T-helper 1 cell (primary cell): ENCODE measurements around the gene CLCA4.

Experiments used
- DNase-seq, 5 donors: peaks; one replicate each; pipeline ENCODE4 v3.0.0-alpha.2; 2012 to 2020
- total RNA-seq, 4 donors: gene quantifications; one replicate each; lab custom pipeline; 2026; lab: John Stamatoyannopoulos, UW

The CLCA4 gene, protein sequence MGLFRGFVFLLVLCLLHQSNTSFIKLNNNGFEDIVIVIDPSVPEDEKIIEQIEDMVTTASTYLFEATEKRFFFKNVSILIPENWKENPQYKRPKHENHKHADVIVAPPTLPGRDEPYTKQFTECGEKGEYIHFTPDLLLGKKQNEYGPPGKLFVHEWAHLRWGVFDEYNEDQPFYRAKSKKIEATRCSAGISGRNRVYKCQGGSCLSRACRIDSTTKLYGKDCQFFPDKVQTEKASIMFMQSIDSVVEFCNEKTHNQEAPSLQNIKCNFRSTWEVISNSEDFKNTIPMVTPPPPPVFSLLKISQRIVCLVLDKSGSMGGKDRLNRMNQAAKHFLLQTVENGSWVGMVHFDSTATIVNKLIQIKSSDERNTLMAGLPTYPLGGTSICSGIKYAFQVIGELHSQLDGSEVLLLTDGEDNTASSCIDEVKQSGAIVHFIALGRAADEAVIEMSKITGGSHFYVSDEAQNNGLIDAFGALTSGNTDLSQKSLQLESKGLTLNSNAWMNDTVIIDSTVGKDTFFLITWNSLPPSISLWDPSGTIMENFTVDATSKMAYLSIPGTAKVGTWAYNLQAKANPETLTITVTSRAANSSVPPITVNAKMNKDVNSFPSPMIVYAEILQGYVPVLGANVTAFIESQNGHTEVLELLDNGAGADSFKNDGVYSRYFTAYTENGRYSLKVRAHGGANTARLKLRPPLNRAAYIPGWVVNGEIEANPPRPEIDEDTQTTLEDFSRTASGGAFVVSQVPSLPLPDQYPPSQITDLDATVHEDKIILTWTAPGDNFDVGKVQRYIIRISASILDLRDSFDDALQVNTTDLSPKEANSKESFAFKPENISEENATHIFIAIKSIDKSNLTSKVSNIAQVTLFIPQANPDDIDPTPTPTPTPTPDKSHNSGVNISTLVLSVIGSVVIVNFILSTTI
- total RNA-seq, result 0 reads per million in 4 donors

DNA sequence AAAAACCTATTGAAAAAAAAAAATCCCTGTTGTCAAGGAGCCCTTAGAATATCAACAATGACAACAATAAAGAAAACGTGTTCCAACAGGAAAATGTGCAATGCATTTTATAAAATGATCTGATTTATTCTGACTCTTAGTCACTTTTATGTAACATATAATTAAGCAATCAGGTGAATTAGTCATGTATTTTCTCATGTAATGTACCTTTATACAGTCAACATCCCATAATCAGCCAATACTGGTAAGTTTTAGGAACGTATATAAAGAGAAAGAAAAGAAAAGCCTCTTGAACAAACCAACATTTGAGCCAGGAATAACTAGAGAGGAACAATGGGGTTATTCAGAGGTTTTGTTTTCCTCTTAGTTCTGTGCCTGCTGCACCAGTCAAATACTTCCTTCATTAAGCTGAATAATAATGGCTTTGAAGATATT, at the start of gene CLCA4:
Gene CLCA4, plus strand, starts transcription at position 292 of the 435 bp plus-strand sequence. Its CDS starts 42 bp downstream, at position 334.
- DNase-seq, result no peak

DNA sequence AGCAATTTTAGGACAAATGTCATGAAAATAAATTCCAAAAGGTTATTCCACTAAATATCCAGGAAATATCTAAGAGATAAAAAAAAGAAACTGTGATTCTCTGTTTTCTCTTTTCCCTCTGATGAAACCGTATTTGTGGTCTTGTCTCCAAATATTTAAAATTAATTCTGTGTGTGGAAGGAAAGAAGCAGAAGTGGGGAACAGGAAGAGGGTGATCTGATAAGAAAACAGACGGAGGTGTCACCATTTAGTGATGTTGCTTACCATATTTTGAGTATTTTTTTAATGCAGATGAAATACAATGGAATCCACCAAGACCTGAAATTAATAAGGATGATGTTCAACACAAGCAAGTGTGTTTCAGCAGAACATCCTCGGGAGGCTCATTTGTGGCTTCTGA, 48.6 kb upstream of the CLCA4 start:
- DNase-seq, result no peak

DNA sequence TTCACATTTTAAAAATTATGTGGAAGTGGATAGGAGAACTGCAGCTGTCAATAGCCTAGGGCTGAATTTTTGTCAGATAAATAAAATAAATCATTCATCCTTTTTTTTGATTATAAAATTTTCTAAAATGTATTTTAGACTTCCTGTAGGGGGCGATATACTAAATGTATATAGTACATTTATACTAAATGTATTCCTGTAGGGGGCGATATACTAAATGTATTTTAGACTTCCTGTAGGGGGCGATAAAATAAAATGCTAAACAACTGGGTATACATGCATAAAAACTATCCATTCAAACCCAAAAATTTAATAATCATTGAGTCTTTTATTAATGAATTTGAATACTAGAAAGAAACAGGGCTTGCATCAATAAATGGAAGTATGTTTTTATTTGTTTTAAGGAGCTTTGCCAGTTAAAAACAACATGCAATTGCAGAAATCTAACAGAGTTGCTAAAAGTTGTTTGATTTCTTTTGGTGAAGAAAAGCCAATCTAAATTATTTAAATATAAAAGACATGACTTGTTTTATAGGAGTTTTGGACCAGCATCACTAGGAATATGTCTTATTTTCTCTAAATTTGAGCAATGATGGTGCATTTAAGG, 46.8 kb upstream of the CLCA4 start:
- peak in 1 of 5 donors; percentile 36 for DNase-seq

DNA sequence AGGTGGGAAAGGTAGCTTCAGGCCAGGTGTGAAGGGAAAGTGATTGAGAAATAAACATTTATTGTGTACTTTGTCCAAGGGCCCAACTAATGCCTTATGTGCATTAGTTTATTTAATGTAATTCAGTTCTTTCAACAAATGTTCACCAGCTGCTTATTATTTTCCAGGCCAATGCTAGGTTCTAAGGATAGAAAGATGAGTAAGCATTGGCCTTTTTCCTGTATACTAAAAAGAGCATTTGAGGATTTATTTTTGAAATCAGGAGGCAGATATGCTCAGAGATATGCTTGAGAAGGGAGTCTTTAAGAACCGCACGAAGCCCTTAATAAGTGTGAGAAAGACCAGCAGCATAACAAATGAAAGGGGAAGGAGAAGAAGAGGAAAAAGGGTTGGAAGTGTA, 46.2 kb upstream of the CLCA4 start:
- no peak for DNase-seq

DNA sequence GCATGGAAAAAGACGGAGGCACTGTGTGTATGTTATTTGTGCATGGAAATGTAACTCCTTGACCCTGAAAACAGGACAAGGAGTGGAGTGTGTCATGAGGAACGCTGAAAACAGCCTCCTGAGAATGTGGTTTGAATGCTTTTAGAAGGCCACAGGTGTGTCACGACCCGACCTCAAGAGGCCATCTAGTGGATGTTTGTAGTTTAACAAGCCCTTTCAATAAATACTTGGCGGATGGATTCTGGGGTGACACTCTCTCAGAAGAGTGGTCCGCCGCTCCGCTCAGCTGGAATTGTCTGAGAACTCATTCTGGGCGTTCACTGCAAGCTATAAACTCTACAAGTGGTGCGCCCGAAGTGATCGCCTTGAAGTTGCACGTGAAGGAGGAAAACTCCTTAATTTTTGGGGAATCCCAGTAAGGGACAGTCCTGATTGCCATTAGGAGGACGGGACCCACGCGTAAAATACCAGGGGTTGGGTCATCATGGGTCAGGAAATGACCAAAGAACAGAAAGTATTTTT, 44.7 kb upstream of the CLCA4 start:
- DNase-seq, result peak in 3 of 5 donors; percentile 10 to 30 (median 18)

DNA sequence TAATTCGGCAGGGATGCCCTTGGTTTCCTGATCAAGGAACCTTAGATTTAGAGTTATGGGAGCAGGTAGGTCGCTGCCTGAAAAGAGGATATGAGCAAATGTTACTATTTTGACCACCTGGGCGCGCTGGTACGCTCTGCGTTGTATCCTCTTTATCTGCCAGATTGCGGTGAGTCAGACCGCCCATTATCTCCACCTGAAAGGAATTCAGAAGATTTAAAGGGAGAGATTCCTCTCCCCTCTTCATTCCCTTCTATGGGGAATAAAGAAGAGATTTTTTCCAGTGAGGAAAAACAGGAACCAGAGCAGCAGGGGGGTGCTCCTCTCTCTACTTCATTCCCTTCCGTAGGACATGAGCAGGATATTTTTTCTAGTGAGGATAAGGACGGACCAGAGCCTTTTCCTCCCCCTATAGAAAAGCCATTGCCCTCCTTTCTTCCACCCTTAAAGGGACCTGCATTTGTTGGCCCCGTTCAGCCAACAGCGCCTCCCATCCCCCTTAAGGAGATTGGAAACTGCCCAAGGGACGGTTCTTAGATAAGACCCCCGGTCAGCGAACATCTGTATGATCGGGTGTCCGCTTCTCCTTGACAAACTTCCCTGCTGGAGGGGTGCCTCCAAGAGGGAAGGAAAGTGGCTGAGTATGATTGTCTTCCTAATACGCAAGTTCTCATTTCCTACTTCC, 44.0 kb upstream of the CLCA4 start:
- DNase-seq, result no peak

DNA sequence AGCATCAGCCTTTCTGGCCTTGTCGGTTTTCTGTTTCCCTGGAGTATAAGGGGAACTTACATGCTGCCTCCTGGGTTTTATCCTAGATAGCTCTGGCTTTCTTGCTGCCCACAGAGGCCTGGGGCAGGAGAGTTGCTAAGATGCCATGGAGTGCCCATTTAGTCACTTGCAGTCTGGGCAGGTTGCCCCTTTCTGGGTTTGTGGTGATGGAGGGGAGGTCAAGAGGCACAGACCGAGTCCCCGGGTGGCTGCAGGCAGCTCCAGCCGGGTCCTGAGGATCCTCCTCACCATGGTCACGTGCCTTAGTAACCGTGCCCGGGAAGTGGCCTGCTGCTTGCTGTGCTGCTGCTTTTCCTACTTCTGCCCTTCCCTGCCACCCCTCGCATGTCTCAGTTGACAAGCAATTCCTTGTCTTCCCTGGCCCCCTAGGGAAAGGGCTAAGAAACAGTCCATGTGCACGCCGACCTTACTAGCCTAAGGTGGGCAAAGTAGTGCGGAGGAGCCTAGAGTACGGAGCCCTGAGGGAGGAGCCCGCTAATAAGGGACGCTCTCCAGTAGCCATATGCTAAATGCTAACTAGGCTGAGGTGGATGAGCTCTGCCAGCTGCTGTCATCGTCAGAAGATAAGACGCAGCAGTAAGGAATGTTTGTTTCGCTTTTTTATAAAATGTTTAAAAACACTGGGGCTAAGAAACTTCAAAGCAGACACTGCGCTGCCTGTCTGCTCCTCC, 43.3 kb upstream of the CLCA4 start:
- no peak for DNase-seq

DNA sequence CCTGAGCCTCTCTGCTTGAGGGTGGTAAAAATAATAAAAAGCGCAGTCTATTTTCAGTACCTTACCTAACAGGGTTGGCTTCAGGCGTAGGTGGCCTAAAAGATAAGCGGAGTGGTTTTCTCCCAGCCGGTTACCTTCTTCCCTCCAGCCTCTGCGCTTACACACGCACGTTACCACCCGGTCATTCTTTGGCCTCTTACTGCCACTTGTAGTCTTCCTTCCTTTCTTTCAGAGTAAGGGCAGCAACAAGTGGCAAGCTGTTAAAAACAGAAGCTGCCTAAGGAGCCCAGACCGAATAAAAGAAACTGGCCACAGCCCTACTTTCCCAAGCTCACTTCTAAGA, 42.8 kb upstream of the CLCA4 start:
- no peak for DNase-seq

DNA sequence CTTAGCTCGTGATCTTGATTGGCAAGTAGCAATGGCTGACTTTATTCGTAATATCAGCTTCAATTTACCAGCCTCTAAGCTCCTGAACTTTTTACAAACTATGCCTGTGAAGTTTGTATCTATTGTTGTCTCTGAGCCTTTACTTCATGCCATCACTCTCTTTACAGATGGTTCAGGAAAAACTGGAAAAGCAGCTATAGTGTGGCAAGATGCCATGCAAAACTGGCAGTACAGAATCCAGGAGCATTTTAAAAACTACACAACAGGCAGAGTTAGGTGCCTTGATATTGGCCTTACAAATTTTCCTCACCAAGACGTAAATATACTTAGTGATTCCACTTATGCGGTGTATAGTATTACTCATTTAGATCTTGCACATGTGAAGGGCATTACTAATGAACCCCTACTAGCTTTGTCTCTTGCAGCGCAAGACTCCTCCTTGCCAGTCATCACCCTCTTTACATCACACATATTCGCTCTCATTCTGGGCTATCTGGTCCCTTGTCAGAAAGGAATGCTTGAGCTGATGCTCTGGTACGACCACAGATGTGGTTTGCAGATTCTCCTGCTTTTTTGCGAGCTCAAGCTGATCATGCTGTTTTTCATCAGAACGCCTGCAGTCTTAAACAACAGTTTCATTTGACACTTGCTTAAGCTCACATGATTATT, 41.8 kb upstream of the CLCA4 start:
- no peak for DNase-seq

DNA sequence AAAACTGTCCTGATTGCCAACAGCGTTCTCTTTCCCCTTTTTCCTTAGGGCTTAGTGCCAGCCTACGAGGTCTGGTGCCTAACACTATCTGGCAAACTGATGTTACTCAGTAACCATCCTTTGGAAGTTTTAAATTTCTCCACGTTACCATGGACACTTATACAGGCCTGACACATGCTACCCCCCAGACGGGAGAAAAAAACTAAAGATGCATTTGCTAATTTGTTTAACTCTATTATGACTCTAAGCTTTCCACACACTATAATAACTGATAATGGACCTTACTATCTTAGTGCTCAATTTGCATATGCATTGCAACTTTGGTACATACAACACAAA, 41.3 kb upstream of the CLCA4 start:
- DNase-seq, result no peak

DNA sequence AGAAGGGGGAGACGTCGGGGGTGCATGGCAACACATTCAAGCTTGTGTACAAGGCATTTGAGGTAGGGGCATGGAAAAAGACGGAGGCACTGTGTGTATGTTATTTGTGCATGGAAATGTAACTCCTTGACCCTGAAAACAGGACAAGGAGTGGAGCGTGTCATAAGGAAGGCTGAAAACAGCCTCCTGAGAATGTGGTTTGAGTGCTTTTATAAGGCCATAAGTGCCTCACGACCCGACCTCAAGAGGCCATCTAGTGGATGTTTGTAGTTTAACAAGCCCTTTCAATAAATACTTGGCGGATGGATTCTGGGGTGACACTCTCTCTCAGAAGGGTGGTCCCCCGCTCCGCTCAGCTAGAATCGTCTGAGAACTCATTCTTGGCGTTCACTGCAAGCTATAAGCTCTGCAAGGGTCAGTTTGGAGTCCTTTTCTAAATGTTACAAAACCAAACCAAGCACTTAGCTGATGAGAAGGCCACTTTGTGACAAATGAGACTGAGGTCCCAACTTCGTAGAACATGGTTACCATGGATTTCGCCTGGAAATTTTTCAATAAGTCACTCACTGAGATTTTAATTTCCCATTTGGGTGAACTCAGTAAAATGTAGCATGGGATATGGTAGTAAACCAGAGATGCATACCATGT, 38.8 kb upstream of the CLCA4 start:
- peak in 1 of 5 donors; percentile 3 for DNase-seq

DNA sequence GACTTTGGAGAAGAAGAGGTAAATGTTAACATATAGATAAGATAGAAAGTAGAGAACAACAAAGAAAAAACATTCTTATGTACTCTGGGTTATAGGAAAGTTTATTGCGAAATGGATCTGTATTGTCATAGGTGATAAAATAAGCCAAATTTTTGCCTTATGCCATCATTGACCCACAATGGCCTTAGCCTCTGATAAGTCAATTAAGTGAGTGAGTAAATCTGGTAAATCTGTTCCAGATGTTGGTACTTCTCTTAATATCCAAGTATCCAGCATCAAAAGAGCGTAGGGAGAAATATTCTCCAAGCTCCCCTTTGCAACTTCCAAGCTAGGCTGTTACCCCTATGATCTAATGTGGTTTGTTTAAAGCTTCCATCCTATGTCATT, 38.3 kb upstream of the CLCA4 start:
- no peak for DNase-seq

DNA sequence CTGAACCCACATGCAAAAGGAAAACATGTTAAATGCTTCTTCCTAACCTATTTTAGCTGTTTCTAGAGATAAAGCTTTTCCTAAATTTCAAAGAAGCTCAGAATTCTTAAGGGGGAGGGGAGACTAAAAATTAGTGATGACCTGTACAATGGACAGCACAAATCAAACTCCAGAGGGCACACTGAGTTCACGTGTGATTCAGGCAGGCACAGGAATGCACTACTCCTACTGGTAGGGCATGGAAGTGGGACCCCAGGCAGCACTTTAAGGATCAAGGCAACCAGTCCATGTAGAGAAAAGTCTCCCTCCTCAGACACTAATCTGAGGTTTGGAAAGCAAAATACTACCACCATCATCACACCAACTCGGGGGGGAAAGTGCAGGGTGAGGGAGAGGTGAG, 31.3 kb upstream of the CLCA4 start:
- DNase-seq, result no peak

DNA sequence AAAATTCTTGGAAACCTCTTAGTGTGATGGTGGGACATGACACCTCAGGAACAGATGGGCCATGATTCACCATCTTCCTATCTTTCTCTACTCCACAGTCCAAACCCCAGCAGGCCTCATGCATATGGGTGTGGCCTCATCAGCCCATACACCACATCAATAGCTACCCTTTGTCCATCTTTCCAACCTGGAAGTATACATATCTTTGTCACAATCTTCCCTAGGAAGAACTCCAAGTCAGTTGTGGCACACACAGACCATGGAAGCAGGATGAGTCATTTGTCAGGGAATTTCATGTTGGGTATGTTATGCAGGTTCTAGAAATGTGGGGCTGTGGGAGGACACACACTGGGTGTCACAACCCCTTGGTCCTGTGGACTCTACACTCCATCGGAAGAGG, 30.5 kb upstream of the CLCA4 start:
- DNase-seq, result no peak

DNA sequence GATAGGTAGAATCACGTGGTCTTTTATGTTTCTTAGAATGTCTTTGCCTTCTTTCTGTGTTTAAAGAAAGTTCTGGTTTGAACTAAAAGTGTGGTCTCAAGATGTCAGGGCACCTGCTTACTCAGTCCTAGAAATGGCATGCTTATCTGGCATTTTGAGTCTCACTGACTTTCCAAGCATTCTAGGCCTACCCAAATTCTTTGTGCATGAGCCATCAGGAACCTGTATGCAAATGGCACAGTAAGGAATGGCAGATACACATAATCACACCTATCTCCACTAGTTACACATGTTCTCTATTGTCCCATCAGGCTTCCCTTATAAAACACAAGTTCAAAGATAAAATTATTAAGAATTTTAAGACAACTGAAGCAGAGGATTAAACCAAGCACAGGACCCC, 29.5 kb upstream of the CLCA4 start:
- no peak for DNase-seq

DNA sequence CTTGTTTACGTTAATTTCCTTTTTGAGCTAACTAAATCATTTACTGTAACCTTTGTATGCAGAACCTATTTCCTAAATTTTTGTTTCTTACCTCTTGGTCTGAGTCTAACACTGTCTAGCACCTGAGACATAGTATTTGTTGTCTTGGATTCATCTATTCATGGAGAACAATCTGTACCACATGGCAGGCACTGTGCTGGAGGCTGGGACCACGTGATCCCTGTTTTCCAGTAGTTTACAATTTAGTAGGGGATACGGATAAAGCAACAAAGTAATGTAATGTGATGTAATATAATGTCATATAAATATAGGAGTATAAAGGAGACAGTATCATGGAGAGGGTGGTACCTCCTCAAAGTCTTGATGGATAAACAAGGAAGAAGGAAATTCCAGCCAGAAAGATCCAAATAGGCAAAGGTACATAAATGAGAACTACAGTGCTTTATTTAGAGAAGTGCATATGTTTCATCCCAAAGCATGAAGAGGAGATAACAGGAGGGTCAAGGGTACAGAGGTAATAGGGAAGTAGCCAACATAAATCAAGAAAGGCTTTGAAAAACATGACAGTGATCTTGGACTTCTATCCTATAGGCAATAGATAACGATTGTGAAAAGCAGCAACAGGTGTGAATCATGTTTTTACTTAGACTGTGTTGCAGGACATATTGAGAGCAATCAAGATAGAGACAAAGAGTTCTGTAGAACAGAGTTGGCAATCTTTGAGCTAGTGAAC, 25.9 kb upstream of the CLCA4 start:
- DNase-seq, result no peak

DNA sequence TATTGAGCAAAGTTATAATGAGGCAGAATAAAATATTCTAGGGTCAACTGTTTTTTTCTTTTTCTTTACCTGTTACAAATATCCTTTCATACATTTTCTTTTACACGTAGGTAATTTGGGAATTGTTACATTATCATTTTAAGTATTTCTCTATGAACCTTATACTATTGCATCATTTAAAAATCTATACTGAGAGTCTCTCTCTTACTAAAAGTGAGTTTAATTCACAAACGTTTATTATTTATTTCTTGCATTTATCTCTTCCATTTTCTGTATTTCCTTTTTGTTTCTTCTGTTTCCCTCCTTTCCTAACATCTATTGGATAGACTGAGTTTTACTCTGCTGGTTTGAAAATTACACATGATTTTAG, 25.4 kb upstream of the CLCA4 start:
- no peak for DNase-seq

DNA sequence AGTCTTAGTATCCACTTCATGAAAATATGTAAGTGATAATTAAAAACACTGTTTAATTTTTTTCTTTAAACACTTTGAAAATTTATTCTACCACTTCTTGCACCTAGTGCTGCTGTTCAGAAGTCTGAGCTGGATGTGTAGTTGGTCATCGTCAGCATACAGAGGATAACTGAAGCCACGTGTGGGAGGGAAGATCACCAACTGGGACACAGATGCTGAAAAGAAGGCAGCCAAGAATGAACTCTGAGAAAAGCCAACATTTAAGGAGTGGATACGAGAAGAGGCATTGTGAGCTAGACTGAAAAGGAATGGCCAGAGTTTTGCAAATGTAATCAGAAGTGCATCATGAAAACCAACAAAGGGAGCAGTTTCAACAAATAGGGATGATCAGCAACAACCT, 24.6 kb upstream of the CLCA4 start:
- DNase-seq, result no peak

DNA sequence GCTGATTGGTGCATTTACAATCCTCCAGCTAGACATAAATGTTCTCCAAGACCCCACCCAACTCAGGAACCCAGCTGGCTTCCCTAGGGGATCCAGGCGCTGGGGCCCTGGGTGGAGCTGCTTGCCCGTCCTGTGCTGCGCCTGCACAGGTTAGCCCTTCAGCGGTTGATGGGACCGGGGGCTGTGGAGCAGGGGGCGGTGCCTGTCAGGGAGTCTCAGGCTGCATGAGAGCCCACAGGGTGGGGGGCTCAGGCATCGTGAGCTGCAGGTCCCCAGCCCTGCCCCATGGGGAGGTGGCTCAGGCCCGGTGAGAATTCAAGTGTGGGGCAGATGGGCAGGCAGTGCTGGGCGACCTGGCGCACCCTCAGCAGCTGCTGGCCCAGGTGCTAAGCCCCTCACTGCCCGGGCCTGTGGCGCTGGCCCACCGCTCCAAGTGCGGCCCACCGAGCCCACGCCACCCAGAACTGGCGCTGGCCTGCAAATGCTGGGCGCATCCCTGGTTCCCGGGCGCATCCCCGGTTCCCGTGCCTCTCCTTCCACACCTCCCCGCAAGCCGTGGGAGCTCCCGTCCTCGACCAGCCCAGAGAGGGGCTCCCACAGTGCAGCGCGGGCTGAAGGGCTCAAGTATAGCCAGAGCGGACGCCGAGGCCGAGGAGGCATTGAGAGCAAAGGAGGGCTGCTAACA, 23.1 kb upstream of the CLCA4 start:
- DNase-seq, result no peak

DNA sequence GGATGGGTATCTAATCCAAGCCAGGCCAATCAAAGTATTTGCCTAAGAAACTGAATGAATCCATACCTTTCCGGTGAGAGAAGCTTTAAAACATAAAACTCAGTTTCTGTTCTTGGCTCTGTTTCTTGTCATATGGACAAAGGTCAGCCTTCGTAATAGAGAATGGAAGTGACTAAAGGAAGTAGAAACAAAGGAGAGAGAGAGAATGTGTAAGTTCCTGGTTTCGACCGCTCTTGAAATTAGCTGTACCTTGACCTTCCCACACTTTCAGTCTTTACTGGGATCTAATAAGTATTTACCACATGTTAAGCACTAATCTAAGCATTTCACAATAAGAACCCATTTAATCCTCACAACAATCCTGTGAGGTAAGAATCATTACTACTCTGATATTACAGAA, 19.6 kb upstream of the CLCA4 start:
- DNase-seq, result no peak
